ENCODE data around the gene STAB1. TPM values are rescaled to one million over a fixed set of nuclear protein-coding genes. Genes with fewer than 3 reads are reported as not detected.
A peak's percentile ranks its signal among the peaks of the same experiment; 100 is the strongest.

The STAB1 gene
- total RNA-seq, 1 donor from 2014 or later: not detected

GRCh38 chr3:52537165-52537620 lies 42.1 kb downstream of the STAB1 start:
- DNase-seq (ENCODE audit: low spot score): no peak
- H3K9me3 Mint-ChIP-seq: no peaks in the 10 kb centered on the region
- H3K27me3 ChIP-seq: no peaks in the 10 kb centered on the region
- H3K36me3 ChIP-seq: no peaks in the 10 kb centered on the region
- H3K27me3 Mint-ChIP-seq (ENCODE audit: insufficient read depth, low read depth): peaks cover 5% of the 10 kb centered on the region
- TF ChIP-seq EZH2 (IDR thresholded peaks at IDR 0.05) (no peak), EZH2phosphoT487 (IDR thresholded peaks at IDR 0.05) (no peak)
- TF ChIP-seq, protein P1, sequence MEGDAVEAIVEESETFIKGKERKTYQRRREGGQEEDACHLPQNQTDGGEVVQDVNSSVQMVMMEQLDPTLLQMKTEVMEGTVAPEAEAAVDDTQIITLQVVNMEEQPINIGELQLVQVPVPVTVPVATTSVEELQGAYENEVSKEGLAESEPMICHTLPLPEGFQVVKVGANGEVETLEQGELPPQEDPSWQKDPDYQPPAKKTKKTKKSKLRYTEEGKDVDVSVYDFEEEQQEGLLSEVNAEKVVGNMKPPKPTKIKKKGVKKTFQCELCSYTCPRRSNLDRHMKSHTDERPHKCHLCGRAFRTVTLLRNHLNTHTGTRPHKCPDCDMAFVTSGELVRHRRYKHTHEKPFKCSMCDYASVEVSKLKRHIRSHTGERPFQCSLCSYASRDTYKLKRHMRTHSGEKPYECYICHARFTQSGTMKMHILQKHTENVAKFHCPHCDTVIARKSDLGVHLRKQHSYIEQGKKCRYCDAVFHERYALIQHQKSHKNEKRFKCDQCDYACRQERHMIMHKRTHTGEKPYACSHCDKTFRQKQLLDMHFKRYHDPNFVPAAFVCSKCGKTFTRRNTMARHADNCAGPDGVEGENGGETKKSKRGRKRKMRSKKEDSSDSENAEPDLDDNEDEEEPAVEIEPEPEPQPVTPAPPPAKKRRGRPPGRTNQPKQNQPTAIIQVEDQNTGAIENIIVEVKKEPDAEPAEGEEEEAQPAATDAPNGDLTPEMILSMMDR (IDR thresholded peaks at IDR 0.05): no peak
- H4K20me1 ChIP-seq (ENCODE audit: low read depth): peaks cover 43% of the 10 kb centered on the region
- H3K79me2 ChIP-seq (ENCODE audit: low read depth): peaks cover 64% of the 10 kb centered on the region
- H3K27ac ChIP-seq: peak overlapping the region; percentile 69
- no peak overlapping the region for H2AFZ ChIP-seq (replicated peaks)
- no peaks in the 10 kb centered on the region for H3K9me3 ChIP-seq (ENCODE audit: low read depth)
- peak overlapping the region; percentile 98 for H3K4me3 Mint-ChIP-seq
- peak overlapping the region; percentile 94 for H3K4me2 ChIP-seq
- peak overlapping the region; percentile 96 for H3K27ac Mint-ChIP-seq
- H3K4me3 ChIP-seq: peak overlapping the region; percentile 86
- H3K9ac ChIP-seq: peak overlapping the region; percentile 70
- peaks cover 27% of the 10 kb centered on the region for H3K4me1 ChIP-seq
- peaks cover 36% of the 10 kb centered on the region for H3K4me1 Mint-ChIP-seq
- peaks cover 41% of the 10 kb centered on the region for H3F3A ChIP-seq (ENCODE audit: low read depth)
- peaks cover 7% of the 10 kb centered on the region for H3K36me3 Mint-ChIP-seq

GRCh38 chr3:52537726-52538421 lies 42.7 kb downstream of the STAB1 start:
- H3K27me3 ChIP-seq: no peaks in the 10 kb centered on the region
- peaks cover 7% of the 10 kb centered on the region for H3K36me3 Mint-ChIP-seq
- H3K4me2 ChIP-seq: peak overlapping the region; percentile 94
- peaks cover 4% of the 10 kb centered on the region for H3K27me3 Mint-ChIP-seq (ENCODE audit: insufficient read depth, low read depth)
- peak overlapping the region; percentile 98 for H3K4me3 Mint-ChIP-seq
- H3K9me3 Mint-ChIP-seq: no peaks in the 10 kb centered on the region
- H3K9me3 ChIP-seq (ENCODE audit: low read depth): no peaks in the 10 kb centered on the region
- no peaks in the 10 kb centered on the region for H3K36me3 ChIP-seq
- no peak overlapping the region for H3K27ac ChIP-seq
- peaks cover 23% of the 10 kb centered on the region for H3K4me1 ChIP-seq
- no peak for DNase-seq (ENCODE audit: low spot score)
- no peak overlapping the region for H2AFZ ChIP-seq (replicated peaks)
- peak overlapping the region; percentile 70 for H3K9ac ChIP-seq
- peaks cover 36% of the 10 kb centered on the region for H4K20me1 ChIP-seq (ENCODE audit: low read depth)
- peaks cover 41% of the 10 kb centered on the region for H3F3A ChIP-seq (ENCODE audit: low read depth)
- peaks cover 60% of the 10 kb centered on the region for H3K79me2 ChIP-seq (ENCODE audit: low read depth)
- no peak overlapping the region for H3K27ac Mint-ChIP-seq
- H3K4me3 ChIP-seq: peak overlapping the region; percentile 86
- no peak for TF ChIP-seq EZH2 (IDR thresholded peaks at IDR 0.05)
- TF ChIP-seq EZH2phosphoT487 (IDR thresholded peaks at IDR 0.05): no peak
- TF ChIP-seq, protein P1 (IDR thresholded peaks at IDR 0.05): no peak
- peaks cover 31% of the 10 kb centered on the region for H3K4me1 Mint-ChIP-seq

DNA sequence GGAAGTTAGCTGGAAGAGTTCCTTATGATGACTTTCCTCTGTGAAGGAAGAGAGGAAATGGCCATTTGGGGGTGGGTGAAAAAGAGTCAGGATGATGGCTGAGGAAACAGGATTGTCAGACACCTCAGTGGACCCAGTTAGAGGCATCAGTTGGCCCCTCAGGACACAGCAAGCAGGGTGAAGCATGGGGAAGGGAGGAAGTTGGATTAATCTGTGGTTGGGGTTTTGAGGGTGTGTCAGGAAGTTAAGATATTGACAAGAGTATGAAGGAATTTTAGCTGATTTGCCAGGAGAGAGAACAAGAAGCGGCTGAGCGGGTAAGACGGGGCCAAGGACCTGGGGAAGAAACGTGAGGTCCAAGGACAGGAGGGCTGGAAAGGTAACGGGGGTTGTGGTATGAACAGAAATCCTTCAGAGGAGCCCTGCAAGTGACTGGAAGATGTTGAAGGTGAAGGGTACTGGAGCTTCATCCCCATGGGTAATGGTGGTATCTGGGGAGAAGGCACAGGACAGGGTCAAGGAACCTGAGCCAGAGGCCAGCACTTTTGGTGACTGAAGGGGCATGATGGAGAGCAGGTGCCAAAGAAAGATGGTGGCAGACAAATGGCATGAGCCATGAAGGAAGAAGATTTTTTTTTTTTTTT lies 44.0 kb downstream of the STAB1 start:
- no peak overlapping the region for H3K9ac ChIP-seq

More for the DNA sequence above, 44.0 kb downstream of the STAB1 start:
- H3K4me3 Mint-ChIP-seq: peak overlapping the region; percentile 6
- H3K4me1 Mint-ChIP-seq: peaks cover 31% of the 10 kb centered on the region
- Histone ChIP-seq H3F3A (ENCODE audit: low read depth) (peaks cover 38% of the 10 kb centered on the region), H3K27me3 (no peaks in the 10 kb centered on the region), H4K20me1 (ENCODE audit: low read depth) (peaks cover 36% of the 10 kb centered on the region), H3K27ac (no peak overlapping the region), H3K4me1 (peaks cover 23% of the 10 kb centered on the region), H3K4me2 (no peak overlapping the region), H3K9me3 (ENCODE audit: low read depth) (no peaks in the 10 kb centered on the region), H3K4me3 (no peak overlapping the region), H3K36me3 (no peaks in the 10 kb centered on the region), H3K79me2 (ENCODE audit: low read depth) (peaks cover 57% of the 10 kb centered on the region), H2AFZ (replicated peaks) (no peak overlapping the region)
- no peak for DNase-seq (ENCODE audit: low spot score)
- TF ChIP-seq, protein P1 (IDR thresholded peaks at IDR 0.05): no peak
- no peak for TF ChIP-seq EZH2 (IDR thresholded peaks at IDR 0.05)
- no peak for TF ChIP-seq EZH2phosphoT487 (IDR thresholded peaks at IDR 0.05)
- H3K27me3 Mint-ChIP-seq (ENCODE audit: insufficient read depth, low read depth): peaks cover 4% of the 10 kb centered on the region
- H3K27ac Mint-ChIP-seq: no peak overlapping the region
- peaks cover 10% of the 10 kb centered on the region for H3K36me3 Mint-ChIP-seq
- H3K9me3 Mint-ChIP-seq: no peaks in the 10 kb centered on the region

Data from neural progenitor cell (in vitro differentiated cells).